Activated effector memory CD4-positive, alpha-beta T cell treated with anti-CD3 and anti-CD28 coated beads, Interleukin-2, amount 50 U/mL, for 16 hours (primary cell): ENCODE data around the gene DMWD.

Experiments used
- DNase-seq: peaks from one replicate; pipeline ENCODE4 v3.0.0-alpha.2; 2020

DMWD gene

GRCh38 chr19:45792470-45793177 lies at the start of gene DMWD:
Gene DMWD (minus strand): TSS chr19:45792845. CDS start chr19:45792756, 89 bp downstream.
- peak; percentile 100 for DNase-seq

GRCh38 chr19:45842198-45842597 lies 49.6 kb upstream of the DMWD start:
- DNase-seq: no peak

- DNase-seq: no peak
These were observed 42.3 kb upstream of the DMWD start for GRCh38 chr19:45834970-45835369.

GRCh38 chr19:45828945-45829344 lies 36.3 kb upstream of the DMWD start:
- DNase-seq: no peak

- no peak for DNase-seq
These were observed 35.9 kb upstream of the DMWD start for GRCh38 chr19:45828523-45828922.

- no peak for DNase-seq
These were observed 34.9 kb upstream of the DMWD start for GRCh38 chr19:45827459-45828093.

GRCh38 chr19:45826934-45827333 lies 34.3 kb upstream of the DMWD start:
- DNase-seq: no peak

GRCh38 chr19:45825917-45826893 lies 33.6 kb upstream of the DMWD start:
- DNase-seq: no peak

- no peak for DNase-seq
These were observed 32.6 kb upstream of the DMWD start for GRCh38 chr19:45825263-45825605.

- no peak for DNase-seq
These were observed 32.1 kb upstream of the DMWD start for GRCh38 chr19:45824531-45825262.

- DNase-seq: no peak
These were observed 31.4 kb upstream of the DMWD start for GRCh38 chr19:45824041-45824471.

GRCh38 chr19:45823182-45823581 lies 30.5 kb upstream of the DMWD start:
- DNase-seq: no peak

GRCh38 chr19:45822716-45823115 lies 30.1 kb upstream of the DMWD start:
- DNase-seq: no peak

GRCh38 chr19:45821570-45821969 lies 28.9 kb upstream of the DMWD start:
- DNase-seq: no peak

- DNase-seq: no peak
These were observed 28.5 kb upstream of the DMWD start for GRCh38 chr19:45821103-45821521.

- no peak for DNase-seq
These were observed 27.9 kb upstream of the DMWD start for GRCh38 chr19:45820413-45821102.

GRCh38 chr19:45819769-45820168 lies 27.1 kb upstream of the DMWD start:
- no peak for DNase-seq

- DNase-seq: no peak
These were observed 25.2 kb upstream of the DMWD start for GRCh38 chr19:45817725-45818301.

GRCh38 chr19:45817010-45817724 lies 24.5 kb upstream of the DMWD start:
- DNase-seq: peak; percentile 99

GRCh38 chr19:45816236-45817009 lies 23.8 kb upstream of the DMWD start:
- DNase-seq: no peak
